ENCODE measurements around the gene TSKS.

TSKS gene

GRCh38 chr19:49791776-49792445 is 28.8 kb upstream of the TSKS start:
- Histone ChIP-seq H3K27me3 (ENCODE audit: insufficient read depth, low read length, poor library complexity, severe bottlenecking) (no peaks in the 10 kb centered on the region), H3K79me2 (ENCODE audit: insufficient read depth, low read length) (no peaks in the 10 kb centered on the region), H3K4me2 (ENCODE audit: low read depth, low read length, poor library complexity, severe bottlenecking) (no peak overlapping the region), H3K36me3 (ENCODE audit: insufficient read depth, low read length) (peaks cover 46% of the 10 kb centered on the region; the same call in 1 of the 2 replicates), H3F3A (ENCODE audit: low read depth) (no peaks in the 10 kb centered on the region), H3K9me3 (ENCODE audit: insufficient read depth, low read depth, low read length) (no peaks in the 10 kb centered on the region), H3K4me1 (ENCODE audit: insufficient read depth, low read length, poor library complexity, severe bottlenecking) (no peaks in the 10 kb centered on the region), H2AFZ (ENCODE audit: low read length) (no peak overlapping the region), H3K9me2 (replicated peaks; ENCODE audit: low read depth, low read length) (no peaks in the 10 kb centered on the region), H3K9ac (ENCODE audit: low read depth, low read length, poor library complexity, severe bottlenecking) (no peak overlapping the region), H3K4me3 (ENCODE audit: low read length, poor library complexity, severe bottlenecking) (no peak overlapping the region), H4K20me1 (ENCODE audit: insufficient read depth, low read length, poor library complexity, severe bottlenecking) (no peaks in the 10 kb centered on the region)
- TF ChIP-seq EZH2phosphoT487 (IDR thresholded peaks at IDR 0.05; ENCODE audit: borderline replicate concordance) = no peak
- no peak for TF ChIP-seq CTCF (conservative IDR thresholded peaks at IDR 0.05; ENCODE audit: low read length)

- no peaks in the 10 kb centered on the region for H3K4me1 ChIP-seq (ENCODE audit: insufficient read depth, low read length, poor library complexity, severe bottlenecking)
- no peaks in the 10 kb centered on the region for H3F3A ChIP-seq (ENCODE audit: low read depth)
- no peak overlapping the region for H2AFZ ChIP-seq (ENCODE audit: low read length)
- no peaks in the 10 kb centered on the region for H3K9me2 ChIP-seq (replicated peaks; ENCODE audit: low read depth, low read length)
- H3K4me3 ChIP-seq (ENCODE audit: low read length, poor library complexity, severe bottlenecking) = no peak overlapping the region
- H3K9ac ChIP-seq (ENCODE audit: low read depth, low read length, poor library complexity, severe bottlenecking) = no peak overlapping the region
- TF ChIP-seq CTCF (conservative IDR thresholded peaks at IDR 0.05; ENCODE audit: low read length) = no peak
- TF ChIP-seq EZH2phosphoT487 (IDR thresholded peaks at IDR 0.05; ENCODE audit: borderline replicate concordance) = no peak
- H4K20me1 ChIP-seq (ENCODE audit: insufficient read depth, low read length, poor library complexity, severe bottlenecking) = no peaks in the 10 kb centered on the region
- H3K79me2 ChIP-seq (ENCODE audit: insufficient read depth, low read length) = no peaks in the 10 kb centered on the region
- no peaks in the 10 kb centered on the region for H3K9me3 ChIP-seq (ENCODE audit: insufficient read depth, low read depth, low read length)
- no peak overlapping the region for H3K4me2 ChIP-seq (ENCODE audit: low read depth, low read length, poor library complexity, severe bottlenecking)
- H3K36me3 ChIP-seq (ENCODE audit: insufficient read depth, low read length) = peaks cover 35% of the 10 kb centered on the region; the same call in 1 of the 2 replicates
- no peaks in the 10 kb centered on the region for H3K27me3 ChIP-seq (ENCODE audit: insufficient read depth, low read length, poor library complexity, severe bottlenecking)
These were observed 27.8 kb upstream of the TSKS start for GRCh38 chr19:49790866-49791265.

- Histone ChIP-seq H3K36me3 (ENCODE audit: insufficient read depth, low read length) (peaks cover 20% of the 10 kb centered on the region; the same call in 1 of the 2 replicates), H2AFZ (ENCODE audit: low read length) (no peak overlapping the region), H3K4me2 (ENCODE audit: low read depth, low read length, poor library complexity, severe bottlenecking) (no peak overlapping the region), H3K9me3 (ENCODE audit: insufficient read depth, low read depth, low read length) (no peaks in the 10 kb centered on the region), H3K79me2 (ENCODE audit: insufficient read depth, low read length) (no peaks in the 10 kb centered on the region), H3K9me2 (replicated peaks; ENCODE audit: low read depth, low read length) (no peaks in the 10 kb centered on the region), H3K4me3 (ENCODE audit: low read length, poor library complexity, severe bottlenecking) (no peak overlapping the region), H3K9ac (ENCODE audit: low read depth, low read length, poor library complexity, severe bottlenecking) (no peak overlapping the region), H3F3A (ENCODE audit: low read depth) (no peaks in the 10 kb centered on the region), H3K4me1 (ENCODE audit: insufficient read depth, low read length, poor library complexity, severe bottlenecking) (no peaks in the 10 kb centered on the region), H4K20me1 (ENCODE audit: insufficient read depth, low read length, poor library complexity, severe bottlenecking) (no peaks in the 10 kb centered on the region), H3K27me3 (ENCODE audit: insufficient read depth, low read length, poor library complexity, severe bottlenecking) (no peaks in the 10 kb centered on the region)
- TF ChIP-seq CTCF (conservative IDR thresholded peaks at IDR 0.05; ENCODE audit: low read length) (no peak), EZH2phosphoT487 (IDR thresholded peaks at IDR 0.05; ENCODE audit: borderline replicate concordance) (no peak)
These were observed 25.8 kb upstream of the TSKS start for GRCh38 chr19:49788857-49789256.

Data from Loucy (cell line).